Esophagus muscularis mucosa (tissue), 3 donors: ENCODE measurements around the gene STYXL1.

Source experiments
- CTCF ChIP-seq, 3 experiments: fragments of 200-600 bp in 2 of 3; fragments of 450-650 bp in 1 of 3; sonication (generic) in 2 of 3; IDR thresholded peaks; one replicate each; pipeline ENCODE4 v1.5.1; 2017 to 2019; ENCODE audit warnings: antibody characterized with exemption in 3 of 3, mild to moderate bottlenecking in 2 of 3, moderate library complexity in 1 of 3
- POLR2A ChIP-seq: fragments of 450-650 bp; IDR thresholded peaks from one replicate; pipeline ENCODE4 v1.6.1; 2017; ENCODE audit warnings: antibody characterized with exemption, moderate library complexity, mild to moderate bottlenecking, low read depth
- POLR2AphosphoS5 ChIP-seq, 2 donors: sonication (generic); formaldehyde crosslinking; IDR thresholded peaks; one replicate each; pipeline ENCODE4 v1.6.1; 2017; ENCODE audit warnings: antibody characterized with exemption in 2 of 2

- TF ChIP-seq POLR2A (no peak), POLR2AphosphoS5 (IDR thresholded peaks at IDR 0.05) (peak; percentile 80 to 85), CTCF (IDR thresholded peaks at IDR 0.05) (no peak)
Measured at GRCh38 chr7:75966190-75966961, 81.4 kb downstream of the STYXL1 start.
